Smooth muscle cell (in vitro differentiated cells): ENCODE results near the gene CNOT6. TPM values are rescaled to one million over a fixed set of nuclear protein-coding genes. Genes with fewer than 3 reads are reported as not detected.
A peak's percentile ranks its signal among the peaks of the same experiment; 100 is the strongest.

Experiments
- DNase-seq: peaks from one replicate; lab custom pipeline; 2025; ENCODE audit not compliant: unreplicated experiment; lab: John Stamatoyannopoulos, UW
- H2AFZ ChIP-seq: fragments of 200-600 bp; sonication (generic); 2 replicates; pipeline ENCODE4 v1.6.0; 2016; ENCODE audit warnings: antibody characterized with exemption, low read depth, mild to moderate bottlenecking
- H3F3A ChIP-seq: fragments of 200-600 bp; sonication (generic); 2 replicates; pipeline ENCODE4 v1.6.0; 2017; ENCODE audit warnings: antibody characterized with exemption, low read depth
- H3K27ac ChIP-seq: fragments of 200-600 bp; sonication (generic); 2 replicates; pipeline ENCODE4 v1.5.1; 2016; ENCODE audit warnings: low read depth, mild to moderate bottlenecking
- H3K27me3 ChIP-seq: fragments of 200-600 bp; sonication (generic); 2 replicates; pipeline ENCODE4 v1.6.1; 2016; ENCODE audit warnings: low read depth, mild to moderate bottlenecking
- H3K36me3 ChIP-seq: fragments of 200-600 bp; sonication (generic); 2 replicates; pipeline ENCODE4 v1.5.1; 2016; ENCODE audit warnings: low read depth
- H3K4me1 ChIP-seq: fragments of 200-600 bp; sonication (generic); 2 replicates; pipeline ENCODE4 v1.5.1; 2016; ENCODE audit warnings: low read depth
- H3K4me2 ChIP-seq: fragments of 200-600 bp; sonication (generic); 2 replicates; pipeline ENCODE4 v1.6.0; 2016; ENCODE audit warnings: mild to moderate bottlenecking
- H3K4me3 ChIP-seq: fragments of 200-600 bp; sonication (generic); 2 replicates; pipeline ENCODE4 v1.5.1; 2016; ENCODE audit warnings: mild to moderate bottlenecking
- H3K79me2 ChIP-seq: fragments of 200-600 bp; sonication (generic); 2 replicates; pipeline ENCODE4 v1.6.0; 2016; ENCODE audit warnings: low read depth, mild to moderate bottlenecking
- H3K9ac ChIP-seq: fragments of 200-600 bp; sonication (generic); 2 replicates; pipeline ENCODE4 v1.6.0; 2016; ENCODE audit warnings: low read depth
- H3K9me3 ChIP-seq: fragments of 200-600 bp; sonication (generic); replicated peaks from 2 replicates; pipeline ENCODE4 v1.5.1; 2016; ENCODE audit warnings: low read depth
- H4K20me1 ChIP-seq: fragments of 200-600 bp; sonication (generic); 2 replicates; pipeline ENCODE4 v1.6.0; 2016; ENCODE audit warnings: low read depth
- CTCF ChIP-seq: fragments of 200-600 bp; sonication (generic); IDR thresholded peaks from 2 replicates; pipeline ENCODE4 v1.5.1; 2017; ENCODE audit warnings: borderline replicate concordance, mild to moderate bottlenecking, antibody characterized with exemption; ENCODE audit not compliant: insufficient read depth, poor library complexity, severe bottlenecking
- WGBS: methylation state at CpG from one replicate; pipeline ENCODE4 v1.1.7; 2016; ENCODE audit warnings: low lambda C conversion rate; 5-methylcytosine and 5-hydroxymethylcytosine counted together
- polyA plus RNA-seq: library from polyadenylated mRNA; unstranded; fragments of >200 nt; fragmentation: Nextera tagmentation; extraction: Ambion mirVana; gene quantifications from 2 replicates; pipeline ENCODE4 v1.2.1, GENCODE V29; 2016
- total RNA-seq: library from RNA; depleted of rRNA; stranded (reverse); fragments of >200 nt; gene quantifications from 2 replicates; pipeline ENCODE4 v1.2.3, GENCODE V29; 2014

Gene CNOT6
- total and polyA plus RNA-seq, 2 experiments from 2014 or later, result 6.2 to 19.7 TPM

DNA sequence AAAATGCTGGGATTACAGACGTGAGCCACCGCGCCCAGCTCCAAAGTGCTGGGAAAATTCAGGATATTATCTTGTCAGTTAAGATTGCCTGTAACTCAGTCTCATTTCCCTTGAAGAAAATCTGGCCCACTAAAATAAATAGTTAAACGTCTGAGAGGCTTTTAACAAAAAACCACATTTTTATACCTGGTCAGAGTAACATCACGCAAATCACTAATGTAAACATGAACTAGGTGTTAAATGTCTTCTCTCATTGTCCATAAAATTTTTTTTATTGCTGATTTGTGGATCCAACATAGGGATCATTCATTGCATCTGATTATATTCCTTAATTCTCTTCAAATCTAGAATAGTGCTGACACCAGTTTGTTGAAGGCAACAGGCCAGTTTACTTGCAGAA is 22.3 kb downstream of the CNOT6 start:
- H3K9me3 ChIP-seq, result no peaks in the 10 kb centered on the region
- no peaks in the 10 kb centered on the region for H3K27me3 ChIP-seq
- H3K4me3 ChIP-seq, result no peak overlapping the region
- no peak for TF ChIP-seq CTCF
- peaks cover 99% of the 10 kb centered on the region for H3K79me2 ChIP-seq
- H3F3A ChIP-seq, result no peaks in the 10 kb centered on the region
- peaks cover 99% of the 10 kb centered on the region for H4K20me1 ChIP-seq
- WGBS, result 89% methylated on average over 5 of the region's 5 CpGs
- H2AFZ ChIP-seq, result no peak overlapping the region
- H3K9ac ChIP-seq, result no peak overlapping the region
- no peaks in the 10 kb centered on the region for H3K4me1 ChIP-seq
- H3K36me3 ChIP-seq, result no peaks in the 10 kb centered on the region
- no peak overlapping the region for H3K4me2 ChIP-seq
- H3K27ac ChIP-seq, result no peak overlapping the region
- DNase-seq, result no peak

GRCh38 chr5:180519098-180519497 is 24.9 kb downstream of the CNOT6 start:
- peaks cover 100% of the 10 kb centered on the region for H3K79me2 ChIP-seq
- no peak overlapping the region for H3K9ac ChIP-seq
- peaks cover 99% of the 10 kb centered on the region for H4K20me1 ChIP-seq
- no peak overlapping the region for H2AFZ ChIP-seq
- H3K36me3 ChIP-seq, result no peaks in the 10 kb centered on the region
- peaks cover 21% of the 10 kb centered on the region for H3K4me1 ChIP-seq
- no peak for DNase-seq
- no peak overlapping the region for H3K4me3 ChIP-seq
- WGBS, result 93% methylated on average over 3 of the region's 3 CpGs
- H3K4me2 ChIP-seq, result no peak overlapping the region
- peaks cover 2% of the 10 kb centered on the region for H3F3A ChIP-seq
- no peaks in the 10 kb centered on the region for H3K27me3 ChIP-seq
- TF ChIP-seq CTCF, result no peak
- H3K27ac ChIP-seq, result no peak overlapping the region
- no peaks in the 10 kb centered on the region for H3K9me3 ChIP-seq

DNA sequence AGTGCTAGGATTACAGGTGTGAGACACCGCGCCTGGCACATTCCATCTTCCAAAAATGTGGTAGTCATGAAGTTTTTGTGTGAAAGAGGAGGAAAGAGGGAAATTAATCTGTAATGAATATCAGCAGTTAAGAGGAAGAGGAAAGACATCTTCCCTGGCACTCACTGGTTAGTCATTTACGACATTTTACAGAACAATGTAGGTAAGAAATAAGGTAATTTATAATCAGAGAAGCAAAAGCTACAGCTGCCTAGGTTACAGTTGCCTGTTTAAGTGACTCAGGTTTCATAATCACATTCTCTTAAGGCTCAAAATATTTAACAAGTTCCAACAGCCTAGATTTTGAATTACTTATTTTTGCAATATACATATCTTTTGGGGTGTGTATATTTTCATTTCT is 26.9 kb downstream of the CNOT6 start:
- H3K4me1 ChIP-seq, result peaks cover 27% of the 10 kb centered on the region
- H4K20me1 ChIP-seq, result peaks cover 99% of the 10 kb centered on the region
- no peak for TF ChIP-seq CTCF
- no peak overlapping the region for H3K9ac ChIP-seq
- peak overlapping the region; percentile 8 for H3K27ac ChIP-seq
- H3K4me3 ChIP-seq, result no peak overlapping the region
- peaks cover 2% of the 10 kb centered on the region for H3F3A ChIP-seq
- WGBS, result 95% methylated on average over 3 of the region's 3 CpGs
- no peak for DNase-seq
- H3K79me2 ChIP-seq, result peaks cover 100% of the 10 kb centered on the region
- H3K9me3 ChIP-seq, result no peaks in the 10 kb centered on the region
- H2AFZ ChIP-seq, result no peak overlapping the region
- no peak overlapping the region for H3K4me2 ChIP-seq
- H3K27me3 ChIP-seq, result no peaks in the 10 kb centered on the region
- H3K36me3 ChIP-seq, result no peaks in the 10 kb centered on the region

DNA sequence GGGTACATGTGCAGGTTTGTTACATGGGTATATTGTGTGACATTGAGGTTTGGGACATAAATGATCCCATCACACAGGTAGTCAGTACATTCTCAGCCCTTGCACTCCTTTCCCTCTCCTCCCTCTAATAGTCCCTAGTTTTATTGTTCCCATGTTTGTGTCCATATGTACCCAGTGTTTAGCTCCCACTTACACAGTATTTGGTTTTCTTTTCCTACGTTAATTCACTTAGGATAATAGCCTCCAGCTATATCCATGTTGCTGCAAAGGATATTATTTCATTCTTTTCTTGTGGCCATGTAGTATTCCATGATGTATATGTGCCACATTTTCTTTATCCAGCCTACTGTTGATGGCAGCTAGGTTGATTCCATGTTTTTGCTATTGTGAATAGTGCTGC is 27.4 kb downstream of the CNOT6 start:
- H4K20me1 ChIP-seq, result peaks cover 99% of the 10 kb centered on the region

More for the DNA sequence above, 27.4 kb downstream of the CNOT6 start:
- TF ChIP-seq CTCF, result no peak
- Histone ChIP-seq H3F3A (peaks cover 2% of the 10 kb centered on the region), H3K36me3 (no peaks in the 10 kb centered on the region), H3K9me3 (no peaks in the 10 kb centered on the region), H3K27me3 (no peaks in the 10 kb centered on the region), H3K4me1 (peaks cover 27% of the 10 kb centered on the region), H2AFZ (no peak overlapping the region), H3K79me2 (peaks cover 100% of the 10 kb centered on the region), H3K9ac (no peak overlapping the region), H3K27ac (no peak overlapping the region), H3K4me2 (no peak overlapping the region), H3K4me3 (no peak overlapping the region)
- DNase-seq, result no peak
- WGBS, result 80% methylated on average over 1 of the region's 1 CpG
